Heart left ventricle (tissue), 13 donors: ENCODE measurements around the gene PIP5KL1.

ENCODE experiments used
- CTCF ChIP-seq, 12 donors: fragments of 200-600 bp; sonication (generic) in 4 of 12; IDR thresholded peaks; one replicate each; pipeline versions ENCODE4 v1.5.0 to v1.8.0; 2018 to 2022; ENCODE audit warnings: antibody characterized with exemption in 12 of 12, mild to moderate bottlenecking in 5 of 12
- POLR2A ChIP-seq, 2 donors: fragments of 450-650 bp; IDR thresholded peaks; one replicate each; pipeline ENCODE4 v1.6.1; 2017; ENCODE audit warnings: antibody characterized with exemption in 2 of 2, mild to moderate bottlenecking in 2 of 2, moderate library complexity in 2 of 2
- donor health status: ischemic (EF 13 %, LVEDD 7.1; RV severe dilation, severe dysfunction).
- donor health status: DM: no; HTN: yes; CAD: no.
- donor health status: DM: no; HTN: no; CAD: no.
- donor health status: ischemic (EF 25% LVEDD 6.9; RV normal size, moderate dysfunction).
- donor health status: ischemic (EF 25% LVEDD 5.7; RV mildly dilated, moderate dysfunction).
- donor health status: ischemic (EF 35%, LVEDD 5.7; RV mildly dilated, moderate dysfunction).
- donor health status: nonischemic (EF 11% LVEDD 7.7; RV severe dilation, severe dysfunction).
- donor health status: DM: yes; HTN: yes; CAD: no.
- donor health status: PGD.
- donor health status: ischemic (EF 29% LVEDD 5.4; RV normal size, mild dysfunction).
- donor health status: nonischemic (EF 23%, LVEDD 6.1; RV moderate dilation, normal function).

GRCh38 chr9:127893392-127893791 is 37.2 kb downstream of the PIP5KL1 start:
- no peak for TF ChIP-seq CTCF (IDR thresholded peaks at IDR 0.05)
- no peak for TF ChIP-seq POLR2A (IDR thresholded peaks at IDR 0.05)
